Activated T-helper 1 cell treated with anti-CD3 and anti-CD28 coated beads, Interleukin-2, amount 50 U/mL, for 16 hours (primary cell): Measurements from ENCODE around the gene NRIP1.

Experiments used
- DNase-seq, 2 donors: peaks; one replicate each; pipeline ENCODE4 v3.0.0-alpha.2; 2020; ENCODE audit warnings: low read depth in 1 of 2, low spot score in 1 of 2

Gene NRIP1, protein sequence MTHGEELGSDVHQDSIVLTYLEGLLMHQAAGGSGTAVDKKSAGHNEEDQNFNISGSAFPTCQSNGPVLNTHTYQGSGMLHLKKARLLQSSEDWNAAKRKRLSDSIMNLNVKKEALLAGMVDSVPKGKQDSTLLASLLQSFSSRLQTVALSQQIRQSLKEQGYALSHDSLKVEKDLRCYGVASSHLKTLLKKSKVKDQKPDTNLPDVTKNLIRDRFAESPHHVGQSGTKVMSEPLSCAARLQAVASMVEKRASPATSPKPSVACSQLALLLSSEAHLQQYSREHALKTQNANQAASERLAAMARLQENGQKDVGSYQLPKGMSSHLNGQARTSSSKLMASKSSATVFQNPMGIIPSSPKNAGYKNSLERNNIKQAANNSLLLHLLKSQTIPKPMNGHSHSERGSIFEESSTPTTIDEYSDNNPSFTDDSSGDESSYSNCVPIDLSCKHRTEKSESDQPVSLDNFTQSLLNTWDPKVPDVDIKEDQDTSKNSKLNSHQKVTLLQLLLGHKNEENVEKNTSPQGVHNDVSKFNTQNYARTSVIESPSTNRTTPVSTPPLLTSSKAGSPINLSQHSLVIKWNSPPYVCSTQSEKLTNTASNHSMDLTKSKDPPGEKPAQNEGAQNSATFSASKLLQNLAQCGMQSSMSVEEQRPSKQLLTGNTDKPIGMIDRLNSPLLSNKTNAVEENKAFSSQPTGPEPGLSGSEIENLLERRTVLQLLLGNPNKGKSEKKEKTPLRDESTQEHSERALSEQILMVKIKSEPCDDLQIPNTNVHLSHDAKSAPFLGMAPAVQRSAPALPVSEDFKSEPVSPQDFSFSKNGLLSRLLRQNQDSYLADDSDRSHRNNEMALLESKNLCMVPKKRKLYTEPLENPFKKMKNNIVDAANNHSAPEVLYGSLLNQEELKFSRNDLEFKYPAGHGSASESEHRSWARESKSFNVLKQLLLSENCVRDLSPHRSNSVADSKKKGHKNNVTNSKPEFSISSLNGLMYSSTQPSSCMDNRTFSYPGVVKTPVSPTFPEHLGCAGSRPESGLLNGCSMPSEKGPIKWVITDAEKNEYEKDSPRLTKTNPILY (N-terminal part only)

DNA sequence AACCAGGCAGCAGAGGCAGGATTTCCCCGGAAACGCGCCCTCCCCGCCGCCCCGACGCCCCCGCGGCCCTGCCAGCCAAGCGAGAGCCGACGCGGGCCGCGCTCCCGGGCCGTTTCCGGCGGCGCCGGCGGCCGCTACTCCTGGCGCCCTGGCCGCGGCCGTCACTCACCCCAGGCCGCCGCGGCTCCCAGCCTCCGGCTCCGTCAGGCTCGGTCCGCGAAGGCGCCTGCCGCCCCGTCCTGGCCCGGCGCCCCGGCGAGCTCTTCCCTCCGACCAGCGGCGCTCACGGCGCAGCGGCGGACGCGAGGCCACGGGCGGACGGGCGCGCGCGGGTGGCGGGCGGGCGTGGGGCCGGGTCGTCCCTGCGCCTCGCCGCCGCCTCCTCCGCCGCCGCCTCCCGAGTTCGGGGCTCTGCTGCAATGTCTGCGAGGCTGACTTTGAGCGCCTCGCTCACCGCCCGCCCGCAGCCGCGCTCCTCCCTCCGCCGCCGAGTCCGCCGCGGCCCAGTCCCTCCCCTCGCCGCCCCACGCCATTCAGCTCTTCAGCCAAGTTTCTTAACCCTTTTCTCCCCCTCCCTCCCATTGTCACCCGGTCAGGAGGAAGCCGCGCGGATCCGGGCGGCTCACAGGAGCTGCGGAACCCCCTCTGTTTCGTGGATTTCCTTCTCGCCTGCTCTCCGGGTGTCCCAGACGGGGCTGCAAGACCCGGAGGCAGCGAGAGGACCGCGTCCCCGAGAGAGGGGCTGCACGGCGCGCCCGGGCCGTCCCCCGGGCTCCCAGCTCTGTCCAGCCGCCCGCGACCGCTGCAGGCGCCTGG is at the start of gene NRIP1:
Gene NRIP1 (minus strand): TSS at position 425 of the 816 bp plus-strand sequence. CDS start 96,808 bp downstream, outside the sequence.
- peak; percentile 54 to 75 for DNase-seq

DNA sequence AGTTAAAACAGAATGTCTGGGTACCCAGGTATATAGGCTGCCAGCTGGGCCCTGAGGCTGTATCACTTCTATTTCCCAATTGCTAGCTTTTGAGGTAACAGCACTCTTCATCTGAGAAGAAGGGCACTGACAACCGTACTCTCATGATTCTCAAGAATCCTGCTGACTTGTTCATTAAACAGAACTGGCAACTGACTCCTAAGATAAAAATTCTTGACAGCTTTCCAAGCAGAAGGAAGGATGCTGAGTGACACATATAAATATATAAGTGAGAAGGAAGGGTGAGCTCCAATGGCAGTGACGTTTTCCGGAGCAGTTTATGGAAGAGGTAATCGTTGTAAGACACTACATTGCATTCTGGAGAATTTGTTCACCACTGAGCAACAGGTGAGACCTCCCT is 48.1 kb upstream of the NRIP1 start:
- DNase-seq: no peak

DNA sequence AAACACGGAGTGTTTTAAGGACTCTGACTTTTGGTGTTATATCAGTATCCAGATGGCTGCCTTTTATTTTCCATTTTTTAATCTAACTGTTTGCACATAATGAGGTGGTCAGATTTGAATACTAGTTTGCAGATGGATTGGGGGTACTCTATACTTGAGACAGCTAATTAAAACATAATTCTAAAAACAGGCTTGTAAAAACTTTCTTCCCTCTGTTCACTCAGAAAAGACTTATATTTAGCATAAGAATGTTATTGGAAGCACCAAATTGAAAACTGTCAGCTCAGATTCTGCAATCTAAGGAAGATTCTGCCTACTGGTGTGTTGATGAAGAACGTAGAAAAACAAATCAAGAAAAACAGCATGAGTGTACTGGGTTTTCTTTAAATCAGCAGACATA is 44.0 kb upstream of the NRIP1 start:
- no peak for DNase-seq

DNA sequence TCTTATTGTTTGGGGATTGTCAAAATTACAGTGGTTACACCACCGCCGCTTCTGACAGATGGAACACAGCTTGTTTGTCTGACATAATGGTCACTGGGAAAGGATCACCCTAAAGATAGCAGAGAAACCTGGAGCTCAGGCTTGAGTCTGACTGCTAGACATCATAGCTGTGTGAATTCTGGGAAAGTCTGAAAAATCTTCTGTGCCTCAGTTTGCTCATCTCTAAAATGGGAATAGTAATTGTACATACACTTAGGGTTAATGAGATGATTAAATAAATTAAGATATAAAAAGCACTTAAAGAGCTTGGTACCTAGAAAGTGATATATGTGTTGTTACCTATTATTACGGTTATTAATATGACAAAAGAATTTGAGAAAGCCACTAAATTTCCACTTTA is 39.7 kb upstream of the NRIP1 start:
- no peak for DNase-seq

DNA sequence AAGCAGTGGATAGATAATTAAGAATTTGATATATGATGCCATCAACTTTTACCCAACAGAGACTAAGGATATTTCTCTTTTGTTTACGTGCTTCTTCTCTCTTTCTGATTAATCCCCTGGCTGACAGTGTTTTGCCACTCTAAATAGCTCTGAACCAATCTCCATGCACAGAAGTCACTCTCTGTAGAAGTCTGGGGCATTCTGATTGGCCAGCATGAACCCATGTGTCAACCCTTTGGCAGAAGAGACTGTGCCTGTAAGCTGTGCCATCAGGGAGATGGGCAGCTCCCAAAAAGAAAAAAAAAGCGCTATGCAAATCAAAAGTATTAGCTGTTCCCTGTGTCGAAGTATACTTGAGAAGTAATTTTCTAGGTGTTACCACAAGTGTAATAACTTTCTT is 34.1 kb upstream of the NRIP1 start:
- DNase-seq: no peak

DNA sequence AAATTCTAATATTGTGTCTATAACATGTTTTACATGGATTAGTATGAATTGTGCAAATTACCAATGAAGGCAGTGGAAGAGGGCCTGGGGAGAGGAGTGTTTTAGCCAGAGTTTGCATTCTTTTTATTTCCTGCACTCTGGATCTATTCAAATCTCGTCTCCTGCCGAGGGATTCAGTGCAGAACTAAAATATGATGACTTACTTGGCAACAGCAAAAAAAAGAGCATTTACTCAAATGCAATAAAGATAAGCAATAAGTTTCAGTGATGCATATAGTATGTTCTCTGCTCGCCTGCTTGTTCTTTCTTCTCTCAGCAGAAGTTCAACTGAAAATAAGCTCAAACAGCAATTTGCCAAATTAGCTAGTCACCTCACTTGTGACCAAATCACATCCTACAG is 33.4 kb upstream of the NRIP1 start:
- no peak for DNase-seq

DNA sequence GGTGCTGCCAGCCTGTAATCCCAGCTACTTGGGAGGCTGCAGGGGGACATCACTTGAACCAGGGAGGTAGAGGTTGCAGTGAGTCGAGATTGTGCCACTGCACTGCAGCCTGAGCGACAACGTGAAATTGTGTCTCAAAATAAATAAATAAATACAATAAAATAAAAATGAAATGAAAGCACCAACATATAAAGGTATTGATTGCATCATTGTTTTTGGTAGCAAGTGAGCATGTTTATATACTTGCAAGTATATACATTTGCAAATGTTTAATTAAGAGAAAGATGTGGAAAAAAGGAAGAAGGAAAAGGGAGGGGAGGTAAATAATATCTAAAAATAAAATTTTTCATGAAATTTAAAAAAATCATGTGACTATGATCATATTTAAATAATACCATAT is 32.8 kb upstream of the NRIP1 start:
- DNase-seq: no peak

DNA sequence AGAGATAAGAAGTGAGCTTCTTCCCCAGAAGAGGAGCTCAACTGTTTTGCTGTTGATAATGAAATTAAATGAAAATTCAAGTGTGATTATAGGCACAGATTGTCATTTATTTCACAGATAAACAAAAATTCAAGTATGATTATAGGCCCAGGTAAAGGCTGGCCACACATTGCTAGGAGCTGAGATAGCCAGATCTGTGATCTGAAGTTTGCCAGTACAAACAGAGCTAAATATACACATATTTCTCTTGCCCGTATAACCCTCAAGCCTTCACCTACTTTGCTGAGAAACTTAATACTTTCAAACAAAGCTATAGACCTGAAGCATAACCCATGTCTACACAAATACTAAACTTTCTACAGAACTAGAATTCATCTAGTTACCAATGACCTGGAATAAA is 31.3 kb upstream of the NRIP1 start:
- no peak for DNase-seq

DNA sequence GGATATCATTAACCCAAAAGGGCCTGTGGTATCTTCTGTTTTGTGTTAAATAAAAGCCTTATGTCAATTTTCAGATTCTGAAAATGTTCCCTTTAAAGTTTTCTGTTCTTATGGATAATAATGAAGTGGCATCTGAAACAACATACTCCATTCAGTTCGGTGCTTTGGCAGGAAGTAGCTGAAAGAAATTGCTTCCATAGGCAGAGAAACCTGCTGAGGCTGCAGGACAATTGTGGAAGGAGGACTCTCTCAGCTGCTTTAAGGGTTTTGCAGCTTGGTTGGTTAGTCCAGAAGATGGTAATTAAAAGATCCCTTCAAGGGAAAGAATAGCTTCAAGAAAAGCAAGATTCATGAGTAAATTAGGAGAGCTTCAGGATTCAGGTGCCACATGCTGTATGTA is 30.5 kb upstream of the NRIP1 start:
- DNase-seq: no peak

DNA sequence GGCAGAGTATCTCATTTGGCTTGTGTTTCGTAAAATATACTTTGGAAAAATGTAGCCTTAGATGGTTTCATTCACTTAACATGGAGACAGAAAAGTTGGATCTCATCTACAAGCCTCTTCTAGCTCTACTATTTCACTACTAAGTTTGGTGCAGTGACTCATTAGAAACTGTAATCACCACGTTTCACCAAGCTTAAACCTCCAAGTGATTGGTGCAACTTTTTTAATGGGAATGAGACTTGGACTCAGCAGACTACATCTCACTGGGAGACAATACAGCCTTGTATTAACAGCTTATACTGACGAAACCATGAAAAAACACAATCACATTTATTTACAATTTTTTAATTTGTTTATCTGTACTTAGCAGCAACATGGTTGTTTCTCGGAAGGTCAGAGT is 29.9 kb upstream of the NRIP1 start:
- no peak for DNase-seq

DNA sequence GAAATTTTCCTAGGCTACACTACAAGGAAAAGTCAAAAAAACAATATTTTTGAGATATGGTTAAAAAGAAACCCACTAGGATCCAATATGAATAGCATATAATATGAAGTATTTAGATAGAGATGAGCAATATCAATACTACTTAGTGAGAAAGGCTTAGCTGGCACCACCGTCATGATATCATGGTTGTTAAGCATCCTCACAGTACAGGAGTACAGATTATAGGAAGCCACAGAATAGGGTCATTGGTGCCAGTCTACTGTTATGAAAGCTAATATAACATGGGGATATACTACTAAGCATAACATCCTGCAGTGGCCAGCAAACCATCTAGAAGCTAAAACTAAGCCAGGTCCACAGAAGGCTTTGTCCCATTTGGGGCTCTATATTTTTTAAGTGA is 28.4 kb upstream of the NRIP1 start:
- no peak for DNase-seq

DNA sequence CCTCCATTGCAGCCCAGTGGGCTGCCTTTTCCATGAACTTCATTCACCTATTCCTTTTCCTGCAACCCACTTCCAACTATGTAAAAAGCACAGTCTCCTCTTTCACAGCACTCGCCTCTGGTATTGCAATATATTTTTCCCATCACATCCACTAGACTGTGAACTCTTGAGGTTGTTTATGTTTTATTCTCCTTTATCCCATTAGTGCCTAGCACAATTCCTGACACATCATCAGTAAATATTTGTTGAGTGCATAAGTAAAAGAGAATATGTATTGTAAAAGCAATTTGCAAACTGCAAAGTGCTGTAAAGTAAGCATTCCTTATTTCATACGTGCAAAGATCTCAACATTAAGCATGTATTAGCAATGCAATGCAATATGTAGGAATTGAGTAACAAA is 27.9 kb upstream of the NRIP1 start:
- DNase-seq: no peak

DNA sequence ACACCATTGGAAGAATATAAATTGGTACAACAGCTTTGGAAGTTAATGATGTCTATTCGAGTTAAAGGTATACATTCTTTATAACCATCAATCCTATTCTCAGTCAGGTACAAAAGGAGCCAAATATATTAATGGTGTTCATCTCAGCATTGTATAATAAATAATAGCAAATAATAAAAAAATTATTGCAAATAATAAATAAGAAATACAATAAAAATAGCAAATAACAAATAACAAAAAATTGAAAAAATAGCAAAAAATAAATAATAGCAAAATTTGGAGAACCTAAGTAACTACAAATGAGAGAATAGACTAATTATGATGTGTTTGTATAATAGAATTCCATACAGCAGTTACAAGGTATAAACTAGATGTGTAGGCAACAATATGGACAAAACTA is 25.6 kb upstream of the NRIP1 start:
- no peak for DNase-seq

DNA sequence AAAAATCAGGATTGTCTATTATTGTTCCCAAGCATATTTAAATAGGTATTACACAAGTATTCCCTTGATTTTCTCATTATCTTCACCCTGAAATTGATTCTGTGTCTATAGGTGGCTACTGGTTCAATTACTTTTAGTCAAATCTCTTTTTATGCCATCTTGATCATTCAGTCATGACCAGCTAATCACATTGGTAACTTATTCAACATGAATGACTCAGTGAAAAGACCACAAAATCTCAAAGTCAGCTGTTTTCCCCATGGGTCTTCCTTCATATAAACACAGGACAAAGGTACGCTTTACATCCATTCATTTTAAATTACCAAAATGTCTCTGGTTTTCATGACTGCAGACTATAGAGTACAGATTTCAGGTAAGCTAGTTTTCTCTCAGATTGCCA is 23.7 kb upstream of the NRIP1 start:
- no peak for DNase-seq

DNA sequence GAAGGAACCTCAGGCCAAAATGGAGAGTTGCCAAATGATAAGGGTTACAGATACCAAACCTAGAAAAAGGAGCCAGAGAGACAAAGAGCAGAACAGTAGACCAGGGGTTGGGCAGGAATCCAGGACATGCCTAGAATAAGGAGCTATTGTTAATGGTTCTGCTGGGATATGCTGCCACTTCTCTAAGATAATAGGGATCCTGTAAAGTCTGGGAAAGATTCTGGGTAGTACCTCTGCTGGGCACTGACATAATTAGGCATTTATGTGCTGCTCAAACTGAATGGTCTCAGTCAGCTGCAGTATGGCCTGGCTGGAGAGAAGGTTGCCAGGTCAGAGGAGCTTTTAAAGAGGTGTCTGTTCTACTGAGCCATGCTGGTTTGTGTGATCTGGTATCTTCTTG is 19.9 kb upstream of the NRIP1 start:
- no peak for DNase-seq

DNA sequence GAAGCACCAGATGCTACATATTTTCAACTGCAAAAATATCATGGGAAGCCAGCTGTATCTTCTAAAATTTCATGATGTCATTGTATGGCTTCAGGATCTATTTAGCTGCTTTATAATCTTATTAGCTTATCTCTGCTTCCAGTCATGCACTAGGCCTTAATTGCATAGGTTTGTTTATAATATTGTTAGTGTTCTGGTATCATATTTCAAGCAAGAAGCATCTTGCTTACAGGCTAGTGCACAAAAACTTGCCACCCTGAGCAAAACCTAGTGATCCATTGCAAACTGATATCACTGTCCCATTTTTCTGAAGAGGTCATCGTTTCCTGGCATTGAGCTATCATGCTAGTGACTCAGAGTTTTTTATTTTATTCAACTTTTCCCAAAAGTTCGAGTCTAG is 15.7 kb upstream of the NRIP1 start:
- DNase-seq: no peak

DNA sequence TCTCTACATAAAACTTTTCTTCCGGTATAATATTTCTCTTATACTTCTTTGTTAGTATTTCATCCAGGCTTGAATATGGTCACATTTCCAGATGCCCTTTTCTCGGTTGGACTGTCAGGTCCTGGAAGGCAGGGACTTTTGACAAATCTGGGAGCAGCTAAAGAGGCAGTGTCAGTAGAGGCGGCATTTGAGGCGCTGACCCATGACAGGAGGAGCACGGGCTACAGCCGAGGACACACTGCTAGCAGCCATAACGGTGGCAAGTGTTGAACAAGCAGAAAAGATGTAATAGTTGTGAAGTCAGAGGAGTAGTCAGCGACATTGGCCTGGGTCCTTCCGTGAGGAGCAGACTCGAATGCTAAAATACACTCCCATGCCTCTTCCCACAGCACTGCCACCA is 14.5 kb upstream of the NRIP1 start:
- no peak for DNase-seq

DNA sequence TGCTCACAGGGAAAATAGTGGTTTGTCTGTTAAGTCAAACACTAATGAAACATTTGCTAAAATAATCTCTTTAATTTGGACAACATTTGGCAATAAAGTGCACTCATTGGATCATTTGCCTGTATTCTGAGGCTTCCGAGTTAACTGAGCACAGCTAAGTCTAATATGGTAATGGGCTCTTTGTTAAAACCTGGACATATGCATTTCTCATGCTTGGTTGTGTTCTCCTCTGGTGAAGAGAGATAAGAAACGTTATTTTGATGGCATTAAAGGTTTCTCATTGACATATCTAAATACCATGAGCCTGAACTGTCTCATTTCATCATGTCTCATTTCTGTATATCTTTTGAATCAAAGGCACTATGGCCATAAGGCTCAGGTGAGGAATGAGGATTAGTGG is 13.4 kb upstream of the NRIP1 start:
- DNase-seq: no peak

DNA sequence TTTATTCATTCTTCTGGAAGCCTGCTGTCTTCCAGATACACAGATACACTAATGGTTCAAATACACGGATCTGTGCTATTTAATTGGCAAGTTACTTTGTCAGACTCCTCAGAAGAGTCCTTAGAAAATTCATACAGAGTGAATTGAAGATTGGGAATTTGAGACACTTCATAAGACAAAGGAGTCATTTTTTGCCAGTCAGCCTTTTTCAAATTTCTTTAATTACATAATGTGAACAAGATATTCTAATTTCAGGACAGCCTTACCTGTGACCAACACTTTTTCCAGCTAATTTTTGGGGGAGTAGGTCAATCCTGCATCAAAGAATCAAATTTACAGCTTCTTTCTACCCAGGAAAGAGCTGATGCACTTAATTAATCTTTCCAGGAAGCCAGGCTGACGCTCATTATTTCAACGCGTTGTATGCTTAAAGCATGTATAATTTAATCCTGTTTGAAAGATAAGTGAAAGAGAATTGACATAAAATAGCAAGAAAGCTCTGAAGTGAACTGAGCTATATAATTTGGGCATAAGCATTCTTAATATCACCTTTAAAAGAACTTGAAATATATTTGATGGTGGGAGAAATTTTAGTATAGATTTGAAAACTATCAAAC is 12.8 kb upstream of the NRIP1 start:
- DNase-seq: no peak

DNA sequence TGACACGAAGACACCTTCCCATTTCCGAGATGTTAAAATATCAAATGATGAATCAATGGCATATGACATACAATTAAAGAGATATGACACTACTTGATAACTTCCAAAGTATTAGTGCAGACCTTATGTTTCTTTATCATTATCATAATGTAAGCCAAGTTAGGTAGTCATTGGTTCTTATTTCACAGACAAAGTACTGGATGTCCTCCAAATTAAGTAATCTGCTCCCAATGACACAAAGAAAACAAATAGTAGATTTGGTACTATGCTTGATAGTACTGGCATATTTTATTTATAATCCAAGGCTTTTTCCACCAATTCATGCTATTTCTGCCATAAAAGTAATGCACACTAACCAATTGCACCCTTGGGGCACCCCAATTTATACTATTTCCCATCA is 11.9 kb upstream of the NRIP1 start:
- no peak for DNase-seq

DNA sequence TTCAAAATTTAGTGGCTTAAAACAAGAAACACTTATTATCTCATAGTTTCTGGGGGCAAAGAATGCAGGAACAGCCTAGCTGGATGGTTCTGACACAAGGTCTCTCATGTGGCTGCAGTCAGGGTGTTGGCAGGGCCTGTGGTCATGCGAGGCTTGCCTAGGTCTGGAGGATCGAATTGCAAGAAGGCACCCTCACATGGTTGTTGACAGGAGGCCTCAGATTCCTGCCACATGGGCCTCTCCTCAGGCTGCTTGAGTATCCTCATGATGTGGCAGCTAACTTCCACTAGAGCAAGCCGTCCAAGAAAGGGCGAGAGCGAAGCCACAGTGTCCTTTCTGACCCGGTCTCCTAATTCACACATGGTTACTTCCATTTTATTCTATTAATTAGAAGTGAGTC is 6.2 kb upstream of the NRIP1 start:
- DNase-seq: no peak
